ENCODE results near the gene KLK10.

KLK10 gene

GRCh38 chr19:51010066-51010795 is 9.3 kb downstream of the KLK10 start:
- DNase-seq (ENCODE audit: low read depth): no peak
- no peak overlapping the region for H3K4me3 ChIP-seq (ENCODE audit: low read length)
- TF ChIP-seq, protein P1, sequence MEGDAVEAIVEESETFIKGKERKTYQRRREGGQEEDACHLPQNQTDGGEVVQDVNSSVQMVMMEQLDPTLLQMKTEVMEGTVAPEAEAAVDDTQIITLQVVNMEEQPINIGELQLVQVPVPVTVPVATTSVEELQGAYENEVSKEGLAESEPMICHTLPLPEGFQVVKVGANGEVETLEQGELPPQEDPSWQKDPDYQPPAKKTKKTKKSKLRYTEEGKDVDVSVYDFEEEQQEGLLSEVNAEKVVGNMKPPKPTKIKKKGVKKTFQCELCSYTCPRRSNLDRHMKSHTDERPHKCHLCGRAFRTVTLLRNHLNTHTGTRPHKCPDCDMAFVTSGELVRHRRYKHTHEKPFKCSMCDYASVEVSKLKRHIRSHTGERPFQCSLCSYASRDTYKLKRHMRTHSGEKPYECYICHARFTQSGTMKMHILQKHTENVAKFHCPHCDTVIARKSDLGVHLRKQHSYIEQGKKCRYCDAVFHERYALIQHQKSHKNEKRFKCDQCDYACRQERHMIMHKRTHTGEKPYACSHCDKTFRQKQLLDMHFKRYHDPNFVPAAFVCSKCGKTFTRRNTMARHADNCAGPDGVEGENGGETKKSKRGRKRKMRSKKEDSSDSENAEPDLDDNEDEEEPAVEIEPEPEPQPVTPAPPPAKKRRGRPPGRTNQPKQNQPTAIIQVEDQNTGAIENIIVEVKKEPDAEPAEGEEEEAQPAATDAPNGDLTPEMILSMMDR (conservative IDR thresholded peaks at IDR 0.05; ENCODE audit: low read depth, low read length): no peak

GRCh38 chr19:51009061-51009891 is 10.2 kb downstream of the KLK10 start:
- DNase-seq (ENCODE audit: low read depth): no peak
- H3K4me3 ChIP-seq (ENCODE audit: low read length): no peak overlapping the region
- TF ChIP-seq, protein P1 (conservative IDR thresholded peaks at IDR 0.05; ENCODE audit: low read depth, low read length): no peak

DNA sequence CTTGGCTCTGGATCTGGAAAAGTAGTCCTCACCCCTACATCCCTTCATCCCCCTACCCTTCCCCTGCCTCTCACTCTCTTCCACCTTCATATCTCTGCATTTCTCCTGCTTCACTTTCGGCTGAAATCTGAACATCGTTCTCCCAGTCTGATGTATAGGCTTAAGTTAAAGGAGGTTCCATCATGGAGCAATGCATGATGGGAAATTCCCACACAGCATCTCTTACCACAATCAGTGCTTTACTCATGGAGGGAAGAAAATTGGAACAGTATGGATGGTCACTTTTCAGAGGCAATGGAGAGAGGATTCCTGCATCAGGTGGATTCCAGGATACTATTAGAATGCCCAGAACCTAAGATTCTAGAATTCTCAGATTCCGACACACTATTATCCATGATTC is 12.0 kb downstream of the KLK10 start:
- no peak for DNase-seq (ENCODE audit: low read depth)
- H3K4me3 ChIP-seq (ENCODE audit: low read length): no peak overlapping the region
- TF ChIP-seq, protein P1 (conservative IDR thresholded peaks at IDR 0.05; ENCODE audit: low read depth, low read length): no peak

- TF ChIP-seq, protein P1 (conservative IDR thresholded peaks at IDR 0.05; ENCODE audit: low read depth, low read length): no peak
- no peak overlapping the region for H3K4me3 ChIP-seq (ENCODE audit: low read length)
- DNase-seq (ENCODE audit: low read depth): no peak
Measured at GRCh38 chr19:51006406-51006805, 13.1 kb downstream of the KLK10 start.

DNA sequence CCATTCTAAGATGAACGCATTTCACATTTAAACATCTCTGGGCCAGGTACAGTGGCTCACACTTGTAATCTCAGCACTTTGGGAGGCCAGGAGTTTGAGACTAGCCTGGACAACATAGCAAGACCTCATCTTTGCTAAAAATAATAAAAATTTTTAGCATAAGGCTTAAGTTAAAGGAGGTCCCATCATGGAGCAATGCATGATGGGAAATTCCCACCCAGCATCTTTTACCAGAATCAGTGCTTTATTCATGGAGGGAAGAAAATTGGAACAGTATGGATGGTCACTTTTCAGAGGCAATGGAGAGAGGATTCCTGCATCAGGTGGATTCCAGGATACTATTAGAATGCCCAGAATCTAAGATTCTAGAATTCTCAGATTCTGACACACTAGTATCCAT is 14.3 kb downstream of the KLK10 start:
- no peak for DNase-seq (ENCODE audit: low read depth)
- H3K4me3 ChIP-seq (ENCODE audit: low read length): no peak overlapping the region
- TF ChIP-seq, protein P1 (conservative IDR thresholded peaks at IDR 0.05; ENCODE audit: low read depth, low read length): no peak

DNA sequence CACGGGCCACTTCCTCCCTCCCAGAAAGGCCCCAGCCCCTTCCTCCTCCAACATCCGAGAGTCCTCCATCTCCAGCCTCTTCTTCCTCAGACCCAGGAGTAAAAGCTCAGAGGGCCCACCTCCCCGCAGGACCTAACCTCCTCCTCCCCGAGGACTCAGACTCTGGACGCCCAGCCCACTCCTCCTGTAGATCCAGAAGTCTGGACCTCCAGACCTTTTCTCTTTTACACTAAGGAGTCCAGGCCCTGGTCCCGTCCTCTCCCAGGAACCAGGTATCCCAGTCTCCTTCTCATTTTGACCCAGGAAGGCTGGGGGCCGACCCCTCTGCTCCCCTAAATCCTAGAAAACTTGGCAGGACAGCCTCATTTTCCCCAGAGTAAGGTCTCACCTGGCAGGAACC is 16.2 kb downstream of the KLK10 start:
- no peak overlapping the region for H3K4me3 ChIP-seq (ENCODE audit: low read length)
- TF ChIP-seq, protein P1 (conservative IDR thresholded peaks at IDR 0.05; ENCODE audit: low read depth, low read length): no peak
- no peak for DNase-seq (ENCODE audit: low read depth)

Data from retinal pigment epithelial cell (primary cell).